Cardiac fibroblast (primary cell): ENCODE results near the gene BEND7.

Experiments used
- DNase-seq, 2 donors: peaks; one replicate each; pipeline versions ENCODE4 v3.0.0 to v3.0.0-alpha.2; 2010; ENCODE audit warnings: low read depth in 2 of 2
- H3K4me3 ChIP-seq, 2 donors: replicated peaks in 1 of 2; 1 replicate in 1 of 2; 2 replicates in 1 of 2; pipeline ENCODE4 v1.5.1; 2011; ENCODE audit warnings: low read depth in 2 of 2, low read length in 2 of 2, mild to moderate bottlenecking in 2 of 2, moderate library complexity in 1 of 2
- CTCF ChIP-seq: IDR thresholded peaks from one replicate; pipeline ENCODE4 v1.5.1; 2011; ENCODE audit warnings: low read depth, mild to moderate bottlenecking, low read length, inconsistent platforms

Gene BEND7

DNA sequence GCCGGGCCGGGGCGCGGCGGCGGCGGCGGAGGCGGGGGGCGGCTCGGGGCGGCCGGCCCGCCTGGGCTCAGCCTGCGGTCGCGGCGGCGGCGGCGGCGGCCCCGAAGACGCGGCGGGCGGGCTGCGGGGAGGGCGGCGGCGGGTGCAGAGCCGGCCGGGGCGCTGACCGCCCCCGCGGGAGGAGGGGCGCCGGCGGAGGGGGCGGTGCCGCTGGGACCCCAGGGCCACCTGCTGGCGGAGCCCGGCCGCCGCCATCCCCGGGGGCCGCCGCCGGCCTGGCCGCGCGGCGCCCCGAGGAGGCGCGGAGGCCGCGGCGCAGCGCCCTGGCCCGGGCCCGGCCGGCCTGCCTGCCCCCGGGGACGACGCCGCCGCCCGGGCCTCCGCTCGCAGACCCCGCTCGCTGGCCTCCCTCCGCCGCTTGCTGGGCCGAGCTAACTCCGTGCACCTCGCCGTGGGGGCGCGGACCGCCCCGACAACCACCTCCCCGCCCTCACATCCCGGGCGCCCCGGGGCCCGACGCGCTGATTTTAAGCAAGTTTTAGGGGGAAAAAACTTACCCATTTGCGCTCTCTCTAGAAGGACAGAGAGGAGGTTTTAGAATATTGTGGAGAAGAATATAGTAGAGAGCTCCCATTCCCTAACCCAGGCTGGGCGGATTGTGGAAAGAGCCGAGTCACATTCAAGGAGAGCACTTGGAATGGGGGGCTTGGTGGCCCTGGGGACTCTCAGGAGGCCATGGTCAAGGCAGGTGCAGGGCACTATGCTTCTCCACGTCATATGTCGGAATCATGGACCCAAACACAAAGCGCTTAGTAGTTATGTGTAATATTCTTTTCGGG, at the start of gene BEND7:
BEND7 (minus strand) TSS at position 140 of the 839 bp plus-strand sequence. CDS start 481 bp downstream, outside the sequence.
- H3K4me3 ChIP-seq = peak within 1 kb of the TSS; percentile 35 to 47
- peak in 1 of 2 donors; percentile 16 for DNase-seq
- no peak for TF ChIP-seq CTCF

DNA sequence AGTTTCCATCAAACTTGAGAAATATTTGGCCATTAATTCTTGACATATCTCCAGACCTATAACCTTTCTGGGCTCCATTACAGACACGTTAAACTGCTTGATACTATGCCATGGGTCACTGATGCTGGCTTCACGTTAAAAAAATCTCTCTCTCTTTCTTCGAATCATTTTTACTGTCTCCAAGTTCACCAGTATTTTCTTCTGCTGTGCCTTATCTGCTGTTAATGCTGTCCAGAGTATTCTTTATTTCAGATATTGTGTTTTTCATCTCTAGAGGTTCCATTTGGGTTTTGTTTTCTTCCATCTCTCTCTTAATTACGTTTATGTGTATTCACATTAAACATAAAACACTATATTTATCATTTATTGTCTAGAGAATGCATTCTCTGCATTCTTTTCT, 45.1 kb upstream of the BEND7 start:
- TF ChIP-seq CTCF = no peak
- no peak for DNase-seq
- H3K4me3 ChIP-seq = no peak overlapping the region

DNA sequence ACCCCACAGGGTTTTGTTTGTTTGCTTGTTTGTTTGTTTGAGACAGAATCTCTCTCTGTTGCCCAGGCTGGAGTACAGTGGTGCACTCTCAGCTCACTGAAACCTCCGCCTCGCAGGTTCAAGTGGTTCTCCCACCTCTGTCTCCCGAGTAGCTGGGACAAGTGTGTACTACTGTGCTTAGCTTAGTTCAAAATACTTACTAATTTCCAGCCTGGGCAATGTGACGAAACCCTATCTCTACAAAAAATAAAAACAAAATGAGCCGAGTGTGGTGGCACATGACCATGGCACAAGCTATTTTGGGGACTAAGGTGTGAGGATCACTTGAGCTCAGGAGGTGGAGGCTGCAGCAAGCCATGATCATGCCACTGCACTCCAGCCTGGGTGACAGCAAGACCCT, 42.7 kb upstream of the BEND7 start:
- no peak overlapping the region for H3K4me3 ChIP-seq
- TF ChIP-seq CTCF = no peak
- DNase-seq = no peak

- no peak for TF ChIP-seq CTCF
- DNase-seq = peak; percentile 2 to 22
- H3K4me3 ChIP-seq = no peak overlapping the region
These were observed 38.2 kb upstream of the BEND7 start for GRCh38 chr10:13567030-13567429.

DNA sequence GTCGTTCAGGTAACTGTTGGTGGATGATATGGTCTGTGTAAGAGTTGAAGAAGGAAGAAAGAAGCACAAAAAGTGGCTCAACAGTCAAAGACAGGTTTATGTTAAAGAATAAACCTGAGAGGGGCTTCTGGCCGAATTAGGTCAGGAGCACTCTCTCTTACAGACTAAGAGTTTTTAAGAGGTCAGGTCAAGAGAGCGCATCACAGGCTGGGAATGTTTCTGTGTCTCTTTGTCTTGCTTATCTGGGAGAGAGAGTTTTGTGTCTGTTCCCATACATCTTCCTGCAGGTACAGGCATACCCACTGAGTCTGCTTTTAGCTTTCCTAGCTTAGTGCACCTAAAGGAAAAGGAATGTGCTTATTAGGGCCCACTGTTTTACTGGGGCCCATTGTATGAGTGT, 35.8 kb upstream of the BEND7 start:
- no peak for DNase-seq
- H3K4me3 ChIP-seq = no peak overlapping the region

More for the DNA sequence above, 35.8 kb upstream of the BEND7 start:
- TF ChIP-seq CTCF = no peak
